Loucy (cell line): ENCODE measurements around the gene OBP2A.

Experiments
- EZH2phosphoT487 ChIP-seq: fragments of 200-600 bp; IDR thresholded peaks from 2 replicates; pipeline ENCODE4 v1.6.1; 2018; ENCODE audit warnings: antibody characterized with exemption, mild to moderate bottlenecking, moderate library complexity, borderline replicate concordance
- TF ChIP-seq, protein P1 (sequence below): fragments of 200-600 bp; sonication (generic); conservative IDR thresholded peaks from 2 replicates; pipeline ENCODE4 v1.5.1; 2014; ENCODE audit warnings: mild to moderate bottlenecking, antibody characterized with exemption, low read length

DNA sequence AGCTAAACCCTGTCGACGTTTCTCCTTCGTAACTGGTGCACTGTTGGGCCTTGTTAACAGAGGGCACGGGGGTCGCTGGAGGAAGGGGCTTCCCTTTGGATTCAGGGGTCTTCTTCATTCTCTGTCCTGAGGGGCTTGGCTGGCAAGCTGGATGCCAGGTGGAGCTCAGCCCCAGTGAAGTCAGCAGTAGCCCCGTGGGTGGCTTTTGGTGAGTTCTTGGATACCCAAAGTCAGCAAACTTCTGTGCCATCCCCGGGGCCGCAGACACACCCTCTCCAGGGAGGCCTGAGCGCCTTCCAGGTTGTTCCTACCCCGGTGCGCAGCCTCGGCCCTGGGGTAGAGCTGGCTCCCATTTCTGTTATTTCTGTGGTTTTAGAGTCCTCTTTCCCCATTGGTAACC, 12.3 kb upstream of the OBP2A start:
- TF ChIP-seq, protein P1, sequence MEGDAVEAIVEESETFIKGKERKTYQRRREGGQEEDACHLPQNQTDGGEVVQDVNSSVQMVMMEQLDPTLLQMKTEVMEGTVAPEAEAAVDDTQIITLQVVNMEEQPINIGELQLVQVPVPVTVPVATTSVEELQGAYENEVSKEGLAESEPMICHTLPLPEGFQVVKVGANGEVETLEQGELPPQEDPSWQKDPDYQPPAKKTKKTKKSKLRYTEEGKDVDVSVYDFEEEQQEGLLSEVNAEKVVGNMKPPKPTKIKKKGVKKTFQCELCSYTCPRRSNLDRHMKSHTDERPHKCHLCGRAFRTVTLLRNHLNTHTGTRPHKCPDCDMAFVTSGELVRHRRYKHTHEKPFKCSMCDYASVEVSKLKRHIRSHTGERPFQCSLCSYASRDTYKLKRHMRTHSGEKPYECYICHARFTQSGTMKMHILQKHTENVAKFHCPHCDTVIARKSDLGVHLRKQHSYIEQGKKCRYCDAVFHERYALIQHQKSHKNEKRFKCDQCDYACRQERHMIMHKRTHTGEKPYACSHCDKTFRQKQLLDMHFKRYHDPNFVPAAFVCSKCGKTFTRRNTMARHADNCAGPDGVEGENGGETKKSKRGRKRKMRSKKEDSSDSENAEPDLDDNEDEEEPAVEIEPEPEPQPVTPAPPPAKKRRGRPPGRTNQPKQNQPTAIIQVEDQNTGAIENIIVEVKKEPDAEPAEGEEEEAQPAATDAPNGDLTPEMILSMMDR, result no peak
- TF ChIP-seq EZH2phosphoT487, result no peak
